ENCODE measurements around the gene TRAPPC3. TPM values are rescaled to one million over a fixed set of nuclear protein-coding genes. Genes with fewer than 3 reads are reported as not detected.
A peak's percentile ranks its signal among the peaks of the same experiment; 100 is the strongest.

Gene TRAPPC3
- total and polyA plus RNA-seq, 2 experiments from 2014 or later, result 45.6 to 55.9 TPM

- no peak overlapping the region for H2AFZ ChIP-seq
- H3K27me3 Mint-ChIP-seq (ENCODE audit: insufficient read depth, low read depth, poor library complexity), result peaks cover 9% of the 10 kb centered on the region
These were observed 61.8 kb downstream of the TRAPPC3 start for GRCh38 chr1:36087233-36088123.

More at GRCh38 chr1:36087233-36088123, 61.8 kb downstream of the TRAPPC3 start:
- 0 out of 2 replicates have a peak, but pooled peaks cover 10% of the 10 kb centered on the region for H3F3A ChIP-seq (replicated peaks; ENCODE audit: low read depth)
- H3K4me1 ChIP-seq (ENCODE audit: insufficient read depth), result peaks cover 6% of the 10 kb centered on the region; the same call in 1 of the 2 replicates
- Mint-ChIP-seq H3K4me1 (peaks cover 14% of the 10 kb centered on the region), H3K9me3 (no peaks in the 10 kb centered on the region; the same call in 2 of the 3 replicates), H3K36me3 (ENCODE audit: low read depth) (peaks cover 10% of the 10 kb centered on the region), H3K27ac (no peak overlapping the region), H3K4me3 (peak overlapping the region; percentile 13; the same call in 1 of the 3 replicates)
- H3K79me2 ChIP-seq (replicated peaks; ENCODE audit: insufficient read depth), result peaks cover 13% of the 10 kb centered on the region
- H3K36me3 ChIP-seq (ENCODE audit: insufficient read depth), result 0 out of 2 replicates have a peak, but pooled peaks cover 1% of the 10 kb centered on the region
- no peak for TF ChIP-seq CREB1 (CRISPR knock-in tag; IDR thresholded peaks at IDR 0.05; ENCODE audit: low read depth)
- TF ChIP-seq NANOG (IDR thresholded peaks at IDR 0.05; ENCODE audit: borderline replicate concordance), result no peak
- no peak for TF ChIP-seq ZNF114 (CRISPR knock-in tag; IDR thresholded peaks at IDR 0.05)
- TF ChIP-seq EZH2phosphoT487 (IDR thresholded peaks at IDR 0.05; ENCODE audit: unreplicated experiment), result no peak
- no peak for TF ChIP-seq ZNF331 (CRISPR knock-in tag; IDR thresholded peaks at IDR 0.05; ENCODE audit: low read depth)
- peak in 1 of 2 experiments; percentile 33; a peak in 2 of 4 replicates for TF ChIP-seq CTCF (conservative IDR thresholded peaks at IDR 0.05; ENCODE audit: low read depth in 2 of 2)
- ATAC-seq (no peak), DNase-seq (ENCODE audit: low spot score) (no peak)
- no peaks in the 10 kb centered on the region for H3K9me2 ChIP-seq (ENCODE audit: insufficient read depth)
- H3K4me3 ChIP-seq, result no peak overlapping the region
- peaks cover 9% of the 10 kb centered on the region; the same call in 1 of the 2 replicates for H3K27me3 ChIP-seq (ENCODE audit: insufficient read depth)
- no peak overlapping the region for H3K27ac ChIP-seq (ENCODE audit: low read depth)
- no peak overlapping the region for H3K4me2 ChIP-seq
- peaks cover 3% of the 10 kb centered on the region; the same call in 1 of the 2 replicates for H4K20me1 ChIP-seq (replicated peaks; ENCODE audit: insufficient read depth)

Small RNA genes within 50 kb of the gene (small RNA-seq; reads per million reads assigned to genes)
- not detected for gene RN7SL131P (ENCODE audit: low replicate concordance)

Other genes with a start within 250 kb of the TRAPPC3 start
- gene AGO3, start 218.4 kb downstream of the TRAPPC3 start, total RNA-seq (2014; rRNA removed; shearing (Covaris generic)), result 27.3 and 28.6 TPM in 2 replicates
- gene AGO3, start 218.4 kb downstream of the TRAPPC3 start, polyA plus RNA-seq (2016; fragmentation: Nextera tagmentation; extraction: Ambion mirVana), result 14.1 and 19.2 TPM in 2 replicates
- 0.62 and 0.94 TPM in 2 replicates for gene TEKT2, start 65.4 kb downstream of the TRAPPC3 start, total RNA-seq (2014; rRNA removed; shearing (Covaris generic))
- 0.24 and 0.36 TPM in 2 replicates for gene TEKT2, start 65.4 kb downstream of the TRAPPC3 start, polyA plus RNA-seq (2016; fragmentation: Nextera tagmentation; extraction: Ambion mirVana)
- 46.6 and 47.1 TPM in 2 replicates for gene ADPRS, start 60.6 kb downstream of the TRAPPC3 start, total RNA-seq (2014; rRNA removed; shearing (Covaris generic))
- 21.5 and 22.6 TPM in 2 replicates for gene ADPRS, start 60.6 kb downstream of the TRAPPC3 start, polyA plus RNA-seq (2016; fragmentation: Nextera tagmentation; extraction: Ambion mirVana)
- gene COL8A2, start 24.3 kb downstream of the TRAPPC3 start, total RNA-seq (2014; rRNA removed; shearing (Covaris generic)), result 4.9 and 5.0 TPM in 2 replicates
- gene COL8A2, start 24.3 kb downstream of the TRAPPC3 start, polyA plus RNA-seq (2016; fragmentation: Nextera tagmentation; extraction: Ambion mirVana), result 0.77 and 0.95 TPM in 2 replicates
- 37.4 and 59.8 TPM in 2 replicates for gene MAP7D1, start 6.7 kb upstream of the TRAPPC3 start, total RNA-seq (2014; rRNA removed; shearing (Covaris generic))
- 13.8 and 14.7 TPM in 2 replicates for gene MAP7D1, start 6.7 kb upstream of the TRAPPC3 start, polyA plus RNA-seq (2016; fragmentation: Nextera tagmentation; extraction: Ambion mirVana)
- 127 and 145 TPM in 2 replicates for gene THRAP3, start 75.0 kb upstream of the TRAPPC3 start, total RNA-seq (2014; rRNA removed; shearing (Covaris generic))
- 147 and 161 TPM in 2 replicates for gene THRAP3, start 75.0 kb upstream of the TRAPPC3 start, polyA plus RNA-seq (2016; fragmentation: Nextera tagmentation; extraction: Ambion mirVana)
- gene SH3D21, start 156.9 kb upstream of the TRAPPC3 start, total RNA-seq (2014; rRNA removed; shearing (Covaris generic)), result 4.4 and 6.3 TPM in 2 replicates
- gene SH3D21, start 156.9 kb upstream of the TRAPPC3 start, polyA plus RNA-seq (2016; fragmentation: Nextera tagmentation; extraction: Ambion mirVana), result 3.1 and 3.7 TPM in 2 replicates
- 27.1 and 27.3 TPM in 2 replicates for gene EVA1B, start 174.2 kb upstream of the TRAPPC3 start, total RNA-seq (2014; rRNA removed; shearing (Covaris generic))
- 9.2 and 11.5 TPM in 2 replicates for gene EVA1B, start 174.2 kb upstream of the TRAPPC3 start, polyA plus RNA-seq (2016; fragmentation: Nextera tagmentation; extraction: Ambion mirVana)
- 20.0 and 20.2 TPM in 2 replicates for gene STK40, start 236.4 kb upstream of the TRAPPC3 start, total RNA-seq (2014; rRNA removed; shearing (Covaris generic))
- gene STK40, start 236.4 kb upstream of the TRAPPC3 start, polyA plus RNA-seq (2016; fragmentation: Nextera tagmentation; extraction: Ambion mirVana), result 8.1 and 8.5 TPM in 2 replicates
- gene LSM10, start 248.4 kb upstream of the TRAPPC3 start, total RNA-seq (2014; rRNA removed; shearing (Covaris generic)), result 27.5 and 28.6 TPM in 2 replicates
- gene LSM10, start 248.4 kb upstream of the TRAPPC3 start, polyA plus RNA-seq (2016; fragmentation: Nextera tagmentation; extraction: Ambion mirVana), result 96.2 and 98.9 TPM in 2 replicates